K562 (cell line): ENCODE measurements around the gene RAB32. TPM values are rescaled to one million over a fixed set of nuclear protein-coding genes. Genes with fewer than 3 reads are reported as not detected.

Experiments
- ATF6 ChIP-seq: sonication (generic); formaldehyde crosslinking; IDR thresholded peaks from 2 replicates; pipeline ENCODE4 v1.4.0; 2020; ENCODE audit warnings: mild to moderate bottlenecking, missing genetic modification reagents
- CBX8 ChIP-seq: fragments of 200-600 bp; sonication (generic); IDR thresholded peaks from 2 replicates; pipeline ENCODE4 v1.6.1; 2012; ENCODE audit warnings: borderline replicate concordance, mixed run types, low read depth, mild to moderate bottlenecking, moderate library complexity, mixed read lengths, low read length, control low read depth, inconsistent platforms; ENCODE audit not compliant: poor library complexity, severe bottlenecking; ENCODE audit errors: extremely low read depth
- FOXJ2 ChIP-seq: fragments of 200-800 bp; sonication (Bioruptor generic); IDR thresholded peaks from 2 replicates; pipeline ENCODE4 v1.6.1; 2016; ENCODE audit warnings: missing genetic modification characterization, missing compliant biosample characterization
- FOXP1 ChIP-seq: sonication (generic); formaldehyde crosslinking; IDR thresholded peaks from 2 replicates; pipeline ENCODE4 v1.8.0; 2022; ENCODE audit warnings: mild to moderate bottlenecking, missing genetic modification reagents
- MYC ChIP-seq, 2 experiments: fragments of 250-450 bp in 1 of 2; sonication (Bioruptor Pico) in 1 of 2; IDR thresholded peaks; 2 replicates each; pipeline versions ENCODE4 v1.5.1 to v1.6.1; 2012 to 2021; ENCODE audit warnings: low read depth in 2 of 2, borderline replicate concordance in 1 of 2, improper control_type of control experiment in 1 of 2, low read length in 1 of 2, mild to moderate bottlenecking in 1 of 2, moderate library complexity in 1 of 2
- NBN ChIP-seq: fragments of 450-650 bp; IDR thresholded peaks from 2 replicates; pipeline ENCODE4 v1.6.1; 2016; ENCODE audit warnings: low read depth, mild to moderate bottlenecking
- SMC3 ChIP-seq: conservative IDR thresholded peaks from 2 replicates; pipeline ENCODE4 v1.6.1; 2011; ENCODE audit warnings: low read depth, low read length, improper control_type of control experiment; ENCODE audit not compliant: insufficient read depth
- ZBED1 ChIP-seq: IDR thresholded peaks from 2 replicates; pipeline ENCODE4 v1.6.1; 2014
- ZNF766 ChIP-seq: fragments of 200-800 bp; sonication (Bioruptor generic); conservative IDR thresholded peaks from 2 replicates; pipeline ENCODE4 v1.6.1; 2016; ENCODE audit warnings: missing genetic modification characterization, missing compliant biosample characterization
- polyA plus RNA-seq, 8 experiments: library from polyadenylated mRNA; depleted of rRNA in 4 of 8; stranded (reverse) in 5 of 8; unstranded in 3 of 8; fragments of >200 nt; fragmentation: Nextera tagmentation in 2 of 8; fragmentation: Illumina TruSeq in 1 of 8; extraction: Ambion mirVana in 2 of 8; extraction: Trizol in 1 of 8; gene quantifications; 2 replicates each; pipeline versions ENCODE4 v1.2.1 to v1.2.3, GENCODE V29; 2011 to 2014; ENCODE audit warnings: inconsistent platforms in 1 of 8, missing spikeins in 1 of 8
- total RNA-seq, 7 experiments: library from RNA; depleted of rRNA in 6 of 7; stranded (reverse); fragments of >200 nt in 6 of 7; fragmentation: Illumina TruSeq in 2 of 7; extraction: Trizol in 2 of 7; gene quantifications; 2 replicates each; pipeline versions ENCODE4 v1.2.1 to v1.2.3, GENCODE V29; 2011 to 2021; ENCODE audit warnings: low replicate concordance in 1 of 7

The RAB32 gene
- total and polyA plus RNA-seq, 9 of the 15 experiments (the other 6 are each of a cell fraction or from before 2014, with no cell fraction given): 2.5 to 16.6 (median 11.0) TPM

- TF ChIP-seq MYC (IDR thresholded peaks at IDR 0.05; ENCODE audit: low read depth, low read length) (0 out of 2 replicates have a peak, but pooled peaks have one; percentile 33), MYC (CRISPR knock-in tag; IDR thresholded peaks at IDR 0.05; ENCODE audit: borderline replicate concordance, low read depth) (no peak), FOXJ2 (tag) (peak; percentile 84), ZNF766 (peak; percentile 90), ZBED1 (peak; percentile 86; the same call in 1 of the 2 replicates), CBX8 (no peak), ATF6 (CRISPR knock-in tag) (0 out of 2 replicates have a peak, but pooled peaks have one; percentile 39), NBN (peak; percentile 89; the same call in 1 of the 2 replicates), FOXP1 (no peak), SMC3 (no peak)
These were observed 5.3 kb downstream of the RAB32 start (continued) for GRCh38 chr6:146548898-146549374.
